GM21528 (cell line): ENCODE measurements around the gene KANSL1.

Experiments
- ATAC-seq: cut with Tn5 transposase; IDR thresholded peaks from one replicate; pipeline ENCODE4 v1.9.1; 2021; ENCODE audit warnings: mild to moderate bottlenecking, moderate library complexity; ENCODE audit not compliant: unreplicated experiment, low FRiP score

KANSL1 gene

DNA sequence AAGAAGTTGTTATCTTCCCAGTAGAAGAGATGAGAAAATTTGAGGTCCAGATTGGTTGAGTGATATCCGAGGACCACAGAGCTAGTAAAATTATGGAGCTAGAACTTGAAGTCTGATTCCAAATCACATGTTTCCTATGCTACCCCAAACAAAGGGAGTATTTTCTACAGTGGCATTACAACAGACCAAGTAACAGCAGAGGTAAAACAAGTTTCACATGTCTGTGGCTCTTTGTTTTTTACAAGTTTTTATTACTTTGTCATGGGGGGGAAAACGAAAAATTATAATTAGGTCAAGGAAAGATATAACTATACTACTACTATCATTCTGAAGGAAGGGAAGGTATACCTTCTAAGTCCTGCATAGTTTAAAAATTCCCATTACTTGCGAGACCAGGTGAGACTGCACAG, 49.4 kb downstream of the KANSL1 start:
- no peak for ATAC-seq

DNA sequence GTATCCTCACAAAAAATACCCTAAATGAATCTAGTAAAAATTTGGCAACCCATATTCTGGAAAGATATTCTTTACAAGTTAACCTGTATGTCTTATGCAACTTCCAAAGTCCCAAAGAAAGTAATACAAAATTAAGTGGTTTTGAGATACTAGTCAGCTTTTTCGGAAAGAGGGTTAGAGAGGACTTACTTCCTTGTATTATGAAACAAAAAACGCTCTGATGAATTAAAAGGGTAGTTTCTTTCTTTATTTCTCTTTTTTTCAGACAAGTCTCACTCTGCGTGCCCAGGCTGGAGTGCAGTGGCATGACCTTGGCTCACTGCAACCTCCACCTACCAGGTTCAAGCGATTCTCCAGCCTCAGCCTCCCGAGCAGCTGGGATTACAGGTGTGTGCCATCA, 51.6 kb downstream of the KANSL1 start:
- no peak for ATAC-seq

DNA sequence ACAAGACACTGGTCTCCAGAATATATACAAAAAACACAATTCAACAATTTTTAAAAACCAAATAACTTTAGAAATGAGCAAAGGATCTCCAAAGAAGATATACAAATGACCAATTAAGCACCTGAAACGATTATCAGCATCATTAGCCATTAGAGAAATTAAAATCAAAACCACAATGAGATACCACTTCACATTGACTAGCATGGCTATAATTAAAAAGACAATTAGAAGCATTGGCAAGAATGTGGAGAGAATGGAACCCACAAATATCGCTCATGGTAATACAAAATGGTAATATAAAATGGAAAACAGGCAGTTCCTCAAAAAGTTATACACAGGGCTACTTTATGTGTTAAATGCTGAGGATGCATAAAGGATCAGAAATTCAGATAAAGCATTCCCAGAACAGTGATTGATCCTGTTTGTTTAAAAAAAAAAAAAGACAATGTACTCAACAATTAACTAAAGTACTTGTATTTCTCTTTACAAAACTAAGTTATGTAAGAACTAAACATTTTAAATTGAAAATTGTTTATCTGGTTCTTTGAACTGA, 52.5 kb downstream of the KANSL1 start:
- no peak for ATAC-seq

DNA sequence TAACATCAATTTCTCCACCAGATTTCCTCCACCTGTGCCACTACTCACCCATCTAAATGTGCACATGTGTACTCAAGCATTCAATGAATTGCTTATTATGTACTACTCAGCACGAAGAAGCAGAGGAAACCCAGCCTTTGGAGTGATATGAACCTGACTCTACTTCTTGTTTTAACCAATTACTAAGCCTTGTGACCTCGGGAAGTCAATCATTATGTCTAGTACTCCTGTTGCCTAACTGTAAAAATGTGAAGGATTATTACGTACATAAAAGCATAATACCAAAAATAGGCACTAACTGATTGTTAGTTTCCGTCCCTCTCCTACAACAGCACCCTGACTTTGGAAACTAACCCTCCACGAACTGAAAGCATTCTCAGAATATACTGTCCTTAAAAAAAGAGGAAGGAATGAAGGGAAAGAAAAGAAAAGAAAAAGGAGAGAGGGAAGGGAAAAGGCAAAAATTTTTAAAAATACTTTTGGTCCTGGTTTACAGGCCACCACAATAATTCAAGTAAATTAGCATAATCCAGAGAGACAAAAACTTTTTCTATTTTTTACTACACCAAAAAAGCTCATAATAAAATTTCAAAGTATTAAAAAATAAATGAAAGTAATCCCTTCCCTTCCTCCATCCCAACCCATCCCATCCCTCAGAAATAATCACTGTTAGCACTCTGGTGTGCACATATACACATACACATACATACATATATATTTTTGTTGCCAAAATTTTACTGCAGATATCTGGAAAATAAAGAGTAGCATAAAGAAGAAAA, 53.6 kb downstream of the KANSL1 start:
- no peak for ATAC-seq

DNA sequence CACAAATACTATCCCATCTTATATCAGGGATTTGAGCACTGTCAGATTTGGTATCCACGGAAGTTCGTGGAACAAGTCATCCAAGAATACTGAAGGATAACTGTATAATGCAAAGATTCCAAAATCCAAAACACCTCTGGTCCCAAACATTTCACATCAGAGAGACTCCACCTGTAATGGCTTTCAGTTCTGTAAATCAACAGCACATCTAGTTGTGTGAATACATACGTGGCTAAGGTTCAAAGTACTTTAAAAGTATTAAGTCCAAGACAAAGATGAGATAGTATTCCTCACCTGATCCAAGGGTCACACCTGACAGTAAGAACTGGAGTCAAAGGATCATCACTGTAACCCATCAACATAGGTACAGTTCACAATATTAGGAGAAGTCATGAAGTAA, 54.8 kb downstream of the KANSL1 start:
- ATAC-seq = no peak

DNA sequence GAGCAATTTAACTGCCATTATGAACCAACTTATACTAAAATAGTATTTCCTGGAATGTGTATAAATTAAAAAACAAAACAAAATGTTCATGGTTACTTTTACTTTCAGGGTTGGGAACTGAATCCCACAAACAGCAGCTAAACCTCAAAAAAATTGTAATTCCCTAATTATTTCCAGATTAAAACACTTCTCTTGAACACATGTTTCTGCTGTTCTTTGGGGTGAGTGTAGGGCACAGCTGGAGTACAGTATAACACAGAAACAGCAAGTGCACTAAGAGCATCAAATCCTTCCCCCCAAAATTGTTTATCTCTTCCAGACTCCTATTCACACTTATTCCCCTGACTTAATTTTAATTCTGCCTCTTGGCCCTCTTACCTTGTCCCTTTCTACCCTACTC, 56.4 kb downstream of the KANSL1 start:
- no peak for ATAC-seq

DNA sequence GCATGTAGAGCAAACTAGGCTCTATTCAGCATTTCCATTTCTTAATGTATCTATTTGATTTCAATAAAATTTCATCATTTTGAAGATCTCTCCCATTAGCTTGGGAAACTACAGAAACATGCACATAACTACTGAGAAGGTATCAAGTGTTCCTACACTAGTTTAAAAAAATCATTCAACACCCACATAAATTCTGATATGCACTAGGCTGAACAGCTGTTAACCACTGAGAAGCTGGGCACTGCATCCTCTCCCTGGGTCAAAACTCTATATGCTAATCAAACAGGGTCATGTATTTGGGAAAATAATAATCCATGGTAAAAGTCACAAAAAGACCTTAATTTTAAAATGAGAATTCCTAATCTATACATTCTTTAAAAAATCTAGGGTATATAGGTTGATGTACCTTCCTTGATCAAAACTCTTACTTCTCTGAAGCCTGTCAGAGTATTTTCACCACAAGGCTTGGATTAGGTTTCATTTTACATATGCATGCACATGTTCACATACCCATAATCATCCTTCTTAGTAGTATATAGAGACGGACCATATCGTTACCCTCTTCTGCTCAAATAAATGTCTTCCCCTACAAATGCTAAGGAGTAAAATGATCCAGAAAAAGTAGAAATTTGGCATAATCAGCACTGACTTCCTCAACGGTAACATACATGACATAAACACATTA, 57.2 kb downstream of the KANSL1 start:
- ATAC-seq = no peak

DNA sequence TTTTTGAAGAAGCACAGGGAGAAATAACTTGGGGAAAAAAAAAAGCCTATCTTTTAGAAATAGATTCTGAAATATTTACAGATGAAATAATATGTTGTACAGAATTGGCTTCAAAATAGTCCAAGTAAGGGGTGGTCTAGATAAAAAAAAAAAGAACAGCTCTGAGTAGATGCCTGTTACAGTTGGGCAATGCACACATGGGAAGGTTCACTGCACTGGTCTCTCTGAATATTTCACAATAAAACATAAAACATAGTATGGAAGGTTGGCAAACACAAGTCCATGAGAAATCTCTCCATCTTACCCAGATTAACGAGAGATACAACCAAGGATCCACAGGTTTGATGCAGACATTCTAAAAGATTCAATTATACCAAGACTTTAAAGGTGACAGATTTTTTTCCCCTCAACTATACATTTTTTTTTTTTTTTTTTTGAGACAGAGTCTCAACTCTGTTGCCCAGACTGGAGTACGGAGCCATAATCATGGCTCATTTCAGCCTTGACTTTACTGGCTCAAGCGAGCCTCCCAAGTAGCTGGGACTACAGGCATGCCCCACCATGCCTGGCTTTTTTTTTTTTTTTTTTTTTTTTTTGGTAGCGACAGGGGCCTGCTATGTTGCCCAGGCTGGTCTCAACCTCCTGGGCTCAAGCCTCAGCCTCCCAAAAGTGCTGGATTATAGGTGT, 58.0 kb downstream of the KANSL1 start:
- no peak for ATAC-seq

DNA sequence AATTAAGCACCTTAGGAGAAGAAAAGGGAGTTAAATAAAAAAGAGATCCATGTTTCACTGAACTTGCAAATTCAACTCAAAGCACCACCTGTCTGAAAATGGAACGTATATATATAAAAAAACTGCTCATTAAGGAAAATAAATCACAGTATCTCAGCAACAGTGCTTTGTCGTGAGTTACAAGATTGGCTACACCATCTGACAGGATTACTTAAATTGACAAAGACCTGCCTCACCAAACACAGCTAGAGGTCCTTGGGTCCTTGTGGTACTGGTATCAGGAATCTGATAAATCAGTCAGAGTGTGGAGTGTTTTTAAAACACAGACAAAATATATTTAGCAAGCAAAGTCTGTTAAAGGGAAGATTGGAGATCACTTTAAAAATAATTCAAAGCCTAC, 63.9 kb downstream of the KANSL1 start:
- no peak for ATAC-seq

DNA sequence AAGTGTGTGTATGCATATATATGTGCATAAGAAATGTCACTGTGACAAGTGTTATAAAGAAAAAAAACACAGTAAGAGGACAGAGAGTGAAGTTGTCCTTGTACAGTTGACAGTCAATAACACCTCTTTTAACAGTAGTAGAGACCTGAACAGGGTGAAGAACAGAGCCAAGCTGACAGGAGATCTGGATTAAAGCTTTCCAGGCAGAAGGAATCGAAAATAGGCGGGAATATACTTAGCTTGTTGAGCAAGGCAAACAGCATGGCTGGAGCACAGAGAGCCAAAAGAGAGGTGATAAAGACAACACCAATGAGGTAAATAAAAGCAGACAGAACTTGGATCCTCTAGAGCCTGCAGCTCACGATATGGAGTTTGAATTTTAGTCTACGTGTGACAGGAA, 64.8 kb downstream of the KANSL1 start:
- ATAC-seq = no peak

DNA sequence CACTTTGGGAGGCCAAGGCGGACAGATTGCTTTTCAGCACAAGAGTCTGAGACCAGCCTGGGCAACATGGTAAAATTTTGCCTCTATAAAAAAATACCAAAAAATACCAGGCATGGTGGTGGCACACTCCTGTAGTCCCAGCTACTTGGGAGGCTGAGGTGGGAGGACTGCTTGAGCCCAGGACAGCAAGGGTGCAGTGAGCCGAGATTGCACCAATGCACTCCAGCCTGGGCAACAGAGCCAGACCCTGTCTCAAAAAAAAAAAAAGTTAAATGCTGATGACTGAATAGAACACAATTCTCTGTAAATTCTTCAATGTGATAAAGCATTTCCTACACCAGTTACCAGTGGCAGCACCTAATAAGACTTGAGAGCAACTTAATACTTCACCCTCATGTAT, 65.7 kb downstream of the KANSL1 start:
- ATAC-seq = no peak

DNA sequence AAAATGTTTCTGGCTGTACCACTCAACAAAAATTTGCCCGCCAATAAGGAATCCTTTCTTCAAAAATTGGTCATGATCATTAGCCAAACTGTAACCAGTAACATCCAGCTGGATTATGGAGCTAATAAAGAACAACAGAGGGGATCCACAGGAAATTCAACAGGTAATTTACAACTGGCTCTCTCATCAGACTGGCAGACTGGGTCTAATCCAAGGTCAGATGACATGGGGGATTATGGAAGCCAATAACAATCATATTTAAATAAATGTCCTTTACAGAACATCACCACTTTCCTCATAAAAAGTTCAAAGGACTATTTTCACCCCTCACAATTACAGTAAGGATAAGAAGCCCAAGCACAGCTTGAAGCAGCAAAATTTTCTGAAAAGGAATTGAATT, 66.4 kb downstream of the KANSL1 start:
- ATAC-seq = no peak

DNA sequence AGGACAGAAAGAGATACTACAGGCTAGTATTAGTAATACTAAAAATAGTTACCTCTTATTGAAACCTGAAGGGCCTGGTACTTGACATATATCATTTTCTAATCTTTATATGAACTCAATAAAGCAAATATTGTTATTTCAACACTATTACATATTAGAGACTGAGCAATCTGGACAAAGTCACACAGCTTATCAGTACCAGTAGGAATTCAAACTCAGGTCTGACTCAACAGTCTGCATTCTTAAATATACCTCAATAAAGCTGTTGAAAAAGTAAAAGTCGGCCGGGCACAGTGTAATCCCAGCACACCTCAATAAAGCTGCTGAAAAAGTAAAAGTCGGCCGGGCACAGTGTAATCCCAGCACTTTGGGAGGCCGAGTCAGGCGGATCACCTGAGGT, 67.4 kb downstream of the KANSL1 start:
- no peak for ATAC-seq

DNA sequence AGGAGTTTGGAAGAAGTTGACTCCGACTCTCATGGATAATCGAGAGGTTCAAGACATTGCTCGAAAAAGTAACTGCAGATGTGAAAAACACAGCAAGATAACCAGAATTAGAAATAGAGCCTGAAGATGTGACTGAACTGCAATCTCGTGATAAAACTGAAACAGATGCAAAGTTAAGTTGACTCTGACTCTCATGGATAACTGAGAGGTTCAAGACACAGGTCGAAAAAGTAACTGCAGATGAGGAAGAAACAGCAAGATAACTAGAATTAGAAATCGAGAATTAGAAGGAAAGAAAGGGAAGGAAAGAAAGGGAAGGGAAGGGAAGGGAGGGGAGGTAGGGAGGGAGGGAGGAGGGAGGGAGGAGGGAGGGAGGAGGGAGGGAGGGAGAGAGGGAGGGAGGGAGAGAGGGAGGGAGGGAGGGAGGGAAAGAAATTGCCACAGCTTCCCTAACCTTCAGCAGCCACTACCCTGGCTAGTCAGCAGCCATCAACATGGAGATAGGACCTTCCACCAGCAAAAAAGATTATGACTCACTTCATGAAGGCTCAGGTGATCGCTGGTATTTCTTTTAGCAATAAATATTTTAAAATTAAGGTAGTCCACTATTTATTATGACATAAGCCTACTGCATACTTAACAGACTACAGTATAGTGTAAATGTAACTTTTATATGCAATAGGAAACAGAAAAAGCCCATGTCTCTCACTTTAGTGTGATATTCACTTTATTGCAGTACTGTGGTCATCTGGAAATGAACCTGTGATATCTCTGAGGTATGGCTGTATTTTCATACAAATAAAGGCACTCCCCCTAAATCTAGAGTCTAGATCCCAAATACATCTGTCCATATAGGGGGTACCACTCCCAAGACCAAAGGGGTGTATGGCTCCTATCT, 68.3 kb downstream of the KANSL1 start:
- no peak for ATAC-seq

DNA sequence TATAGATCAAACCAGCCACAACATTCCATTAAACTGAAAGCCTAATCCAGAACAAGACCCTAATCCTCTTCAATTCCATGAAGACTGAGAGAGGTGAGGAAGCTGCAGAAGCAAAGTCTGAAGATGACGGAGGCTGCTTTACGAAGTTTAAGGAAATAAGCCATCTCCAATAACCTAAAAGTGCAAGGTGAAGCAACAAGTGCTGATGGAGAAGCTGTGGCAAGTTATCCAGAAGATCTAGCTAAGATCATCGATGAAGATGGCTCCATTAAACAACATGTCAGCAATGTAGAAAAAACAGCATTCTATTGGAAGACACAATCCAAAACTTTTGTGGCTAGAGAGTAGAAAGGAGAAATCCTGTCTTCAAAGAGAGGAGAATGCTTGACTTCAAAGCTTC, 69.6 kb downstream of the KANSL1 start:
- ATAC-seq = no peak

DNA sequence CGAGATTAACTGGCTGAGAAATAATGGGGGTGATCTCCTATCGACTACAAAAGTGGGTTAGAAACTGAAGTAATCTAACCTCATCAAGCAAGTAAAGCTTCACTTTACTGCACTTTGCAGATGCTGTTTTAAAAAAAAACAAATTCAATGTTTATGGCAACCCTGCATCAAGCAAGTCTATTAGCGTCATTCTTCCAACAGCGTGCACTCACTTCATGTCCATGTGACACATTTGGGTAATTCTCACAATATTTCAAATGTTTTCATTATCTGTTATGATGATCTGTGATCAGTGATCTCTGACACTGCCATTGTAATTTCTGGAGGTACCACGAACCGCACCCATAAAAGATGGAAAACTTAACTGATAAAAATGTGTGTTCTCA, 70.8 kb downstream of the KANSL1 start:
- ATAC-seq = no peak

DNA sequence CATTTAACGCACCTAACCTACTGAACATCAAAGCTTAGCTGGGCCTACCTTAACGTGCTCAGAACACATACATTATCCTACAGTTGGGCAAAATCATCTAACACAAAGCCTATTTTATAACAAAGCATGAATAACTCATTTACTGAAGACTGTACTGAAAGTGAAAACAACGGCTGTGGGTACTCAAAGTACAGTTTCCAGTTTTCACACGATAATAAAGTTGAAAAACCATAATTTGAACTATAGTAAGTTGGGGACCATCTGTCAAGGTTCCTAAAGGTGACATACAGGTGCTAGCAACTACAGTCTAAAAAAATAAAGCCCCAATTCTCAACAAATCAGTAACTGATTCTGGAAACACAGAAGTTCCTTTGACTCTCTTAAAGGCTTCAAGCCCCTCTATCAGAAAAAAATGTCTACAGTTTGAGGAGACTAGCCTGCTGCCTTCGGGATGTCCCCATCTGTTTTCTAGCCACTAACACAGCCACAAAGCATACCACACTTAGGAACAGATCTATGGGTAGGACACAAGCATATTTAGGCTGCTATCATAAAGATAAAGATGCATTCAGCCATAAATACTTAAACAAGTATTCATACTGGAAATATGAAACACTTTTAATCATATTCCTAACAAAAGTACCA, 71.3 kb downstream of the KANSL1 start:
- ATAC-seq = no peak

DNA sequence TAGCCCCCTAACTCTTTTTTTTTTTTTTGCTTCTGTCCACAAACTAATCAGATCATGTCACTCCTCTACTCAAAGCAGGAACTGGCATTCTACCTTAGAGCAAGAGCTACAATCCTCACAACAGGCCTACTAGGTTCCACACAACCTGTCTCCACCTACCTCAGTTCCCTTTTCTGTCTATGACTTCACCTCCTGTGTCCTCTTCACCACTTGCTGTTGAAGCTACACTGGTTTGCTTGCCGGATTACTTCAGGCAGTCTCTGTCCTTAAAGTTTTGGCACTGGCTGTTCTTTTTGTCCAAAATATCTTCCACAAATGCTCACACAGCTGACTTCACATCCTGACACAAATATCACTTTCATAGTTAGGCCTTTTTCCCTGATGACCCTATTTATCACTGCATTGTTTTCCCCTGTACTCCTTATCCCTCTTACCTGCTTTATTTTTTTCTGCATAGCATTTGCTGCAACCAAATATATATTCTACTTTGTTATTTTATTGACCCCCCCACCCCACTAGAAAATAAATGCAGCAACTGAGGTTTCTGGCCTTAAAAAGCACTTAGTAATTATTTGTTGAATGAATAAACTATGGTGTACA, 72.0 kb downstream of the KANSL1 start:
- no peak for ATAC-seq

DNA sequence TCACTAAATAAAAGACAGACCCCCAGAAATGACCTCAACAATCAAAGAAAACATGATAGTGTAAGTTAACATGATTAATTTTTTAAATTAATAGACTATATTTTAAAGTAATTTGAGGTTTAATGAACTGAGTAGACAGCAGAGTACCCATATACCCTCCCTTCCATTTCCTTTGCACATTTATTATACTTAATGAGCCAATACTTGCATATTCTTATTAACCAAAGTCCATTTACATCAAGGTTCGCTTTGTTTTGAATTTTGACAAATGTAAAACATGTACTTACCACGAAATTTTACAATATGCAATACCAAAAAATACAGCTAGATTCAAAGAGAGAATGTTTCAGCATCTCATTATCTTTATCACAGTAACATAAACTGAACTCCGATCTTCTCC, 72.7 kb downstream of the KANSL1 start:
- no peak for ATAC-seq

DNA sequence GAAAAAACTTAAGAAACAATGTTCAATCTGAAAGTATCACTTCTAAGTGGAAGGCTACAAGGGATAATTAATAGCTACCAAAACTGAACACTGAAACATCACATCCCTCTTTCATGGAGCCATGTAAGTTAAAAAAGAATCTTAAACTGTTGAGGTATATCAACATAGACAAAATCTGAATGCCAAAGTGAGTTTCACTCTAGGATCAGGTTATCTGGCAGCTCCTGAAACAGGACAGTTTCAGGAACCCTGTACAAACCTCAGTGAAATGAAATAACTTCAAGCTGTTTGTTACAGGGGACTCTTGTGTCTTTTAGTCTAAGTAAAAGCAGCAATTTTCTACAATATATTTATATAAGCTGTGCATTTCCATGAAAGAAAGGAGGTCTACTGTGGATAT, 73.2 kb downstream of the KANSL1 start:
- ATAC-seq = no peak
